ENCODE data around the gene KIF25.

DNA sequence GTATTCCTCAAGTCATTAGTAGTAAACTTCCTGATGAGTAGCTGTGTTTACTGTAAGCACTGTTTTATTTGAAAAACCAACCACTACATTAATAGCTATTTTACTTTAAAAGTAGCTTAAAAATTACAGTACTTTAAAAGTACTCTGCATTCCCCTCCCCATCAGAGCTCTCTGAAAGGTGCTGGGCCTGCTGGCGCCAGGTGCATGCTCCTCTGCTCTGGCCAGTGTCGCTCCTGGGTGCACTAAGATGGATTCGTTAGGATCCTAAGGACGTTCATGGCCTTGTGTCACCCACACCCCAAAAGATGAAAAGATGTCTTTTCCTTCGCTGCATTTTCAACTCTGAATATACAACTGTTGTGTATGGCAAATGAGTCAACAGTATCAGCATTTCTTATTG lies 43.9 kb upstream of the KIF25 start:
- TF ChIP-seq, protein P1, sequence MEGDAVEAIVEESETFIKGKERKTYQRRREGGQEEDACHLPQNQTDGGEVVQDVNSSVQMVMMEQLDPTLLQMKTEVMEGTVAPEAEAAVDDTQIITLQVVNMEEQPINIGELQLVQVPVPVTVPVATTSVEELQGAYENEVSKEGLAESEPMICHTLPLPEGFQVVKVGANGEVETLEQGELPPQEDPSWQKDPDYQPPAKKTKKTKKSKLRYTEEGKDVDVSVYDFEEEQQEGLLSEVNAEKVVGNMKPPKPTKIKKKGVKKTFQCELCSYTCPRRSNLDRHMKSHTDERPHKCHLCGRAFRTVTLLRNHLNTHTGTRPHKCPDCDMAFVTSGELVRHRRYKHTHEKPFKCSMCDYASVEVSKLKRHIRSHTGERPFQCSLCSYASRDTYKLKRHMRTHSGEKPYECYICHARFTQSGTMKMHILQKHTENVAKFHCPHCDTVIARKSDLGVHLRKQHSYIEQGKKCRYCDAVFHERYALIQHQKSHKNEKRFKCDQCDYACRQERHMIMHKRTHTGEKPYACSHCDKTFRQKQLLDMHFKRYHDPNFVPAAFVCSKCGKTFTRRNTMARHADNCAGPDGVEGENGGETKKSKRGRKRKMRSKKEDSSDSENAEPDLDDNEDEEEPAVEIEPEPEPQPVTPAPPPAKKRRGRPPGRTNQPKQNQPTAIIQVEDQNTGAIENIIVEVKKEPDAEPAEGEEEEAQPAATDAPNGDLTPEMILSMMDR (IDR thresholded peaks at IDR 0.05 in 4 of 5, conservative IDR thresholded peaks at IDR 0.05 in 1 of 5) = no peak
- TF ChIP-seq POLR2A (IDR thresholded peaks at IDR 0.05) = no peak

Data from gastrocnemius medialis (tissue), 4 donors.